ENCODE measurements around the gene PLA2G4F. TPM values are rescaled to one million over a fixed set of nuclear protein-coding genes. Genes with fewer than 3 reads are reported as not detected.
A peak's percentile ranks its signal among the peaks of the same experiment; 100 is the strongest.

PLA2G4F gene
- total and polyA plus RNA-seq, 10 of the 15 experiments (the other 5 are each of a cell fraction or from before 2014, with no cell fraction given) = not detected

DNA sequence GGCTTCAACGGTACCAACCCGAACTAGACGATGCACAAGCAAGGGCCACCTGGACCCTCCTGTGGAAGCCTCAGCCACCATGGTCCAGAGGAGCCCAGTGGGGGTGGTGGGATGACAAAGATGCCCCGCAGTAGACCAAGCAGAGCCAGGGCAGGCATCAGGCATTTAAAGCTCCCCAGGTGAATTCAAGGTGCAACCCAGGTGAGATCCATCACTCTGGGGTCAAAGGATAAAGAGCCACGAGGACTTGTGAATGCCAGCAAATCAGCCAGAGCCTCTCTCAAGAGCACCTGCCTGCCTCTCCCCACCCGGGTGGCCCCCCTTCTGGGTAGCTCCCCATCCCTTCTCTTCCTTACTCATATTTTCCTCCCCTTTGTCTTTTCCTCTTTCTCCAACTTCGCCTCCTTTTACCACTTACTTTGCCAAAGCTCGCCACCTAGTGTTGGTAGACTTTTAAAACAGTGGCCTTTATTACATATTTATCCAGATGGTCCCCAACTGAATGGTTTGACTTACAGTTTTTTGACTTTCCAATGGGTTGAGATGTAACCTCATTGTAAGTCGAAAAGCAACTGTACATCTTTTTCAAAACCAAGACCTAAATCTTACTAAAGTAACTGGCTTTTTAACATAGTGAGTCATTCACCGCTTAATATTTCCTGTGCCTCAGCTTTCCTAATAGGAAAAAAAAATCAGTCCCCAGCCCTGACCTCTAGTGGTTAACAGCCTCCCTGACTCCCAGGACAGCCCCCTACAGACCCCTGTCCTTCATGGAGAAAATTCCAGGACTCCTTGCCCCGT lies 18.8 kb downstream of the PLA2G4F start:
- ChIA-PET CTCF (interaction anchor here (1.1 to 2.8 kb wide), 12 partner anchors 9 to 477 kb away, joined by 3 to 16 read pairs (median 6); partner anchors contain the start of gene MGA), POLR2A (interaction anchor here (1.0 kb wide), 1 partner anchor 149 kb away, joined by 3 read pairs; no protein-coding TSS in a partner anchor), SMC1A (ENCODE audit: uncharacterized antibody, unreplicated experiment) (interaction anchor here (0.6 to 1.7 kb wide), 7 partner anchors 23 to 248 kb away, joined by 3 read pairs; no protein-coding TSS in a partner anchor), RAD21 (ENCODE audit: unreplicated experiment) (interaction anchor here (0.9 kb wide), 1 partner anchor 148 kb away, joined by 3 read pairs; no protein-coding TSS in a partner anchor)
- no peak overlapping the region for H2AFZ ChIP-seq (ENCODE audit: control insufficient read depth, low read depth, low read length)
- no peak overlapping the region for H3K27ac ChIP-seq (ENCODE audit: control insufficient read depth, insufficient read depth)
- TF ChIP-seq SMC3 (IDR thresholded peaks at IDR 0.05; ENCODE audit: borderline replicate concordance, low read length) (peak; percentile 63; the same call in 1 of the 2 replicates), RAD21 (IDR thresholded peaks at IDR 0.05; ENCODE audit: insufficient read depth, low read depth, low read length) (peak; percentile 70), SREBF2 (IDR thresholded peaks at IDR 0.05; ENCODE audit: low read length) (no peak)
- TF ChIP-seq, protein P1, sequence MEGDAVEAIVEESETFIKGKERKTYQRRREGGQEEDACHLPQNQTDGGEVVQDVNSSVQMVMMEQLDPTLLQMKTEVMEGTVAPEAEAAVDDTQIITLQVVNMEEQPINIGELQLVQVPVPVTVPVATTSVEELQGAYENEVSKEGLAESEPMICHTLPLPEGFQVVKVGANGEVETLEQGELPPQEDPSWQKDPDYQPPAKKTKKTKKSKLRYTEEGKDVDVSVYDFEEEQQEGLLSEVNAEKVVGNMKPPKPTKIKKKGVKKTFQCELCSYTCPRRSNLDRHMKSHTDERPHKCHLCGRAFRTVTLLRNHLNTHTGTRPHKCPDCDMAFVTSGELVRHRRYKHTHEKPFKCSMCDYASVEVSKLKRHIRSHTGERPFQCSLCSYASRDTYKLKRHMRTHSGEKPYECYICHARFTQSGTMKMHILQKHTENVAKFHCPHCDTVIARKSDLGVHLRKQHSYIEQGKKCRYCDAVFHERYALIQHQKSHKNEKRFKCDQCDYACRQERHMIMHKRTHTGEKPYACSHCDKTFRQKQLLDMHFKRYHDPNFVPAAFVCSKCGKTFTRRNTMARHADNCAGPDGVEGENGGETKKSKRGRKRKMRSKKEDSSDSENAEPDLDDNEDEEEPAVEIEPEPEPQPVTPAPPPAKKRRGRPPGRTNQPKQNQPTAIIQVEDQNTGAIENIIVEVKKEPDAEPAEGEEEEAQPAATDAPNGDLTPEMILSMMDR (IDR thresholded peaks at IDR 0.05 in 2 of 3, conservative IDR thresholded peaks at IDR 0.05 in 1 of 3; ENCODE audit: control insufficient read depth in 2 of 3, extremely low read depth in 1 of 3, insufficient read depth in 1 of 3, low read depth in 3 of 3, low read length in 3 of 3) = peak; percentile 56 to 62 (median 59); a peak in 5 of 6 replicates
- H3K27me3 ChIP-seq (replicated peaks in 1 of 2; ENCODE audit: control insufficient read depth in 2 of 2, insufficient read depth in 2 of 2, low read length in 1 of 2) = no peaks in the 10 kb centered on the region; a peak in 1 of 4 replicates
- no peaks in the 10 kb centered on the region for H3K79me2 ChIP-seq (ENCODE audit: control insufficient read depth, insufficient read depth, low read length)
- WGBS (ENCODE audit: insufficient coverage, insufficient replicate concordance, low lambda C conversion rate, missing lambda C conversion rate) = 32% methylated on average over 11 of the region's 11 CpGs
- no peak overlapping the region for H3K4me2 ChIP-seq (ENCODE audit: control insufficient read depth, insufficient read depth)
- no peaks in the 10 kb centered on the region for H3K36me3 ChIP-seq (ENCODE audit: control insufficient read depth in 2 of 2, insufficient read depth in 2 of 2, low read length in 1 of 2)
- ATAC-seq = peak; percentile 57
- no peaks in the 10 kb centered on the region for H3K9me3 ChIP-seq (replicated peaks; ENCODE audit: control insufficient read depth, insufficient read depth, low read length)
- H4K20me1 ChIP-seq (ENCODE audit: control insufficient read depth, insufficient read depth) = no peaks in the 10 kb centered on the region
- FAIRE-seq = peak; percentile 76
- DNase-seq (ENCODE audit: low read depth, low spot score) = no peak
- no peak overlapping the region for H3K9ac ChIP-seq (ENCODE audit: control insufficient read depth, insufficient read depth, low read length)
- intact Hi-C loops (cut with micrococcal nuclease; ENCODE audit: unreplicated experiment) (no loop called here), in situ Hi-C loops (cut with MboI) (no loop called here)
- BruUV-seq (replicated peaks) = no TSS peak
- H3K4me1 ChIP-seq (ENCODE audit: control insufficient read depth, insufficient read depth, low read length) = no peaks in the 10 kb centered on the region
- H3K4me3 ChIP-seq = no peak overlapping the region

Measured in GM12878 (cell line).